ENCODE data around the gene ARID4B. TPM values are rescaled to one million over a fixed set of nuclear protein-coding genes. Genes with fewer than 3 reads are reported as not detected.

ARID4B gene
- total RNA-seq, 1 experiment from 2014 or later = 17.6 TPM

DNA sequence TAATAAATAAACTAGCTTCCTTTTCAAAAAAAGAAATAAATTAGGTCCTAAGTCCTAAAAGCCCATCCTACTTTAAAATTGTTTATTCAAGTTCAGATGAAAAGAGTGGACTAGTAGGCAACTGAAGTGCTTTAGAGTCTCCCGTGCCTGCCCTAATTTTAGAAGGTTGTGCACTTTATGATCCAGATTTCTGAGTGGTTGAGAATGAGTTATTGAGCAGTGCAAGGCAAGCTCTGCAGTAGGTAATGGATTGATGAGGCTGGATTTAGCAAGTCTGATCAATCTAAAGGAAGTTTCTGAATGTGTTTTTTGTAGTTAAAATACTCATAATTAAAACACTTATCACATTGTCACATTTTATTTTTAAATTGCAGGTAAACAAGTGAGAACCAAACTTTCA is 13.4 kb upstream of the ARID4B start:
- Histone ChIP-seq H3K4me1 (ENCODE audit: insufficient read depth, low read length, poor library complexity, severe bottlenecking) (no peaks in the 10 kb centered on the region), H3K4me3 (ENCODE audit: low read depth, low read length, poor library complexity, severe bottlenecking) (no peak overlapping the region), H3K9me3 (ENCODE audit: low read depth, low read length, poor library complexity, severe bottlenecking) (no peaks in the 10 kb centered on the region), H3K36me3 (ENCODE audit: insufficient read depth, low read length, poor library complexity, severe bottlenecking) (no peaks in the 10 kb centered on the region), H3K27me3 (replicated peaks; ENCODE audit: insufficient read depth, low read depth, low read length, poor library complexity) (no peaks in the 10 kb centered on the region), H3K27ac (ENCODE audit: low read depth, low read length, poor library complexity, severe bottlenecking) (no peak overlapping the region)
- no TSS peak for BruUV-seq (replicated peaks)
- TF ChIP-seq, protein P1, sequence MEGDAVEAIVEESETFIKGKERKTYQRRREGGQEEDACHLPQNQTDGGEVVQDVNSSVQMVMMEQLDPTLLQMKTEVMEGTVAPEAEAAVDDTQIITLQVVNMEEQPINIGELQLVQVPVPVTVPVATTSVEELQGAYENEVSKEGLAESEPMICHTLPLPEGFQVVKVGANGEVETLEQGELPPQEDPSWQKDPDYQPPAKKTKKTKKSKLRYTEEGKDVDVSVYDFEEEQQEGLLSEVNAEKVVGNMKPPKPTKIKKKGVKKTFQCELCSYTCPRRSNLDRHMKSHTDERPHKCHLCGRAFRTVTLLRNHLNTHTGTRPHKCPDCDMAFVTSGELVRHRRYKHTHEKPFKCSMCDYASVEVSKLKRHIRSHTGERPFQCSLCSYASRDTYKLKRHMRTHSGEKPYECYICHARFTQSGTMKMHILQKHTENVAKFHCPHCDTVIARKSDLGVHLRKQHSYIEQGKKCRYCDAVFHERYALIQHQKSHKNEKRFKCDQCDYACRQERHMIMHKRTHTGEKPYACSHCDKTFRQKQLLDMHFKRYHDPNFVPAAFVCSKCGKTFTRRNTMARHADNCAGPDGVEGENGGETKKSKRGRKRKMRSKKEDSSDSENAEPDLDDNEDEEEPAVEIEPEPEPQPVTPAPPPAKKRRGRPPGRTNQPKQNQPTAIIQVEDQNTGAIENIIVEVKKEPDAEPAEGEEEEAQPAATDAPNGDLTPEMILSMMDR (conservative IDR thresholded peaks at IDR 0.05; ENCODE audit: low read depth, low read length) = no peak
- POLR2A ChIA-PET (ENCODE audit: low non-redundant PET) = no interaction called here
- intact Hi-C loops (cut with micrococcal nuclease; ENCODE audit: unreplicated experiment) = no loop called here
- no peak for DNase-seq (ENCODE audit: low spot score)
- CTCF ChIA-PET = no interaction called here

DNA sequence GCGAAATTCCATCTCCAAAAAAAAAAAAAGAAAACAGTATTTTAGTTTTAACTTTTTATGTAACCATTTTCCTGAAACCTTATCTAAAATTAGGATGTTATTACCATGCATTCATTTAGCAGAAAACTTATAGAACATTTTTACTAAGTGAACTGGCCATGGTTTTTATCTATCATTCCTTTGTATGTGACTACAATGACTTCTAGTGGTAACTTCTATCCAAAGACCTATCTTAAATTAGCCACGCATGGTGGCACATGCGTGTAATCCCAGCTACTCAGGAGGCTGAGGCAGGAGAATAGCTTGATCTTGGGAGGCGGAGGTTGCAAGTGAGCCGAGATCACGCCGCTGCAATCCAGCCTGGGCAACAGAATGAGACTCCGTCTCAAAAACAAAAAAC is 11.8 kb upstream of the ARID4B start:
- Histone ChIP-seq H3K4me1 (ENCODE audit: insufficient read depth, low read length, poor library complexity, severe bottlenecking) (no peaks in the 10 kb centered on the region), H3K27ac (ENCODE audit: low read depth, low read length, poor library complexity, severe bottlenecking) (no peak overlapping the region), H3K36me3 (ENCODE audit: insufficient read depth, low read length, poor library complexity, severe bottlenecking) (no peaks in the 10 kb centered on the region), H3K4me3 (ENCODE audit: low read depth, low read length, poor library complexity, severe bottlenecking) (no peak overlapping the region), H3K27me3 (replicated peaks; ENCODE audit: insufficient read depth, low read depth, low read length, poor library complexity) (no peaks in the 10 kb centered on the region), H3K9me3 (ENCODE audit: low read depth, low read length, poor library complexity, severe bottlenecking) (no peaks in the 10 kb centered on the region)
- ChIA-PET CTCF (no interaction called here), POLR2A (ENCODE audit: low non-redundant PET) (no interaction called here)
- DNase-seq (ENCODE audit: low spot score) = no peak
- intact Hi-C loops (cut with micrococcal nuclease; ENCODE audit: unreplicated experiment) = no loop called here
- TF ChIP-seq, protein P1 (conservative IDR thresholded peaks at IDR 0.05; ENCODE audit: low read depth, low read length) = no peak
- TF ChIP-seq EZH2 (IDR thresholded peaks at IDR 0.05; ENCODE audit: borderline replicate concordance, low read depth, low read length, poor library complexity, severe bottlenecking) = no peak
- no TSS peak for BruUV-seq (replicated peaks)

DNA sequence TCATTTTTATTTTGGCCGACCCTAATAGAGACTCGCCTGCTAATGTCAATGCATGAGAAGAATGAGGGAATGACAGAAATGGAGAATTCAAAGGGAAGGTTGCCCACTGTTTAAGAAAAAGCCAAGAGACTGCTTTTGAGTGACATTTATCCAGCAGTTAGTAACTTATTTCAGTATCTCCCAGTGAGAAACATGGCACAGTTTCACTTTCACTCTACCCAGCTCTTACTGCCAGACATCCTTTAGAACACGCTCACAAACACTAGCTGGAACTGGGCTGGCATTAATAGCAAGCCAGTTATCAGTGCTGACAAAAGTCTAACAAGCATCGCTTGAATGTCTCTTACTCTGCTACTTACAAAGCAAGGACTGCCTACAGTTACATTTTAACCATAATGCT is 8.9 kb upstream of the ARID4B start:
- H3K27ac ChIP-seq (ENCODE audit: low read depth, low read length, poor library complexity, severe bottlenecking) = no peak overlapping the region
- DNase-seq (ENCODE audit: low spot score) = no peak
- ChIA-PET CTCF (no interaction called here), POLR2A (ENCODE audit: low non-redundant PET) (no interaction called here)
- intact Hi-C loops (cut with micrococcal nuclease; ENCODE audit: unreplicated experiment) = no loop called here
- no peaks in the 10 kb centered on the region for H3K9me3 ChIP-seq (ENCODE audit: low read depth, low read length, poor library complexity, severe bottlenecking)
- H3K36me3 ChIP-seq (ENCODE audit: insufficient read depth, low read length, poor library complexity, severe bottlenecking) = no peaks in the 10 kb centered on the region
- BruUV-seq (replicated peaks) = no TSS peak
- TF ChIP-seq EZH2 (IDR thresholded peaks at IDR 0.05; ENCODE audit: borderline replicate concordance, low read depth, low read length, poor library complexity, severe bottlenecking) = no peak
- TF ChIP-seq, protein P1 (conservative IDR thresholded peaks at IDR 0.05; ENCODE audit: low read depth, low read length) = no peak
- no peak overlapping the region for H3K4me3 ChIP-seq (ENCODE audit: low read depth, low read length, poor library complexity, severe bottlenecking)
- no peaks in the 10 kb centered on the region for H3K27me3 ChIP-seq (replicated peaks; ENCODE audit: insufficient read depth, low read depth, low read length, poor library complexity)
- H3K4me1 ChIP-seq (ENCODE audit: insufficient read depth, low read length, poor library complexity, severe bottlenecking) = no peaks in the 10 kb centered on the region

Data from A673 (cell line).